Hippocampal formation (tissue), 2 donors: ENCODE data around the gene GABRB1.

Experiments used
- DNase-seq, 2 donors: peaks; one replicate each; lab custom pipeline; 2025; lab: John Stamatoyannopoulos, UW

Gene GABRB1

GRCh38 chr4:47386561-47387235, 355.3 kb downstream of the GABRB1 start:
- DNase-seq = no peak

- DNase-seq = no peak
These were observed 359.2 kb downstream of the GABRB1 start for GRCh38 chr4:47390428-47391125.

GRCh38 chr4:47391256-47391655, 359.9 kb downstream of the GABRB1 start:
- DNase-seq = no peak

- DNase-seq = no peak
These were observed 375.0 kb downstream of the GABRB1 start for GRCh38 chr4:47406408-47406807.

- no peak for DNase-seq
These were observed 378.9 kb downstream of the GABRB1 start for GRCh38 chr4:47410271-47410670.

GRCh38 chr4:47413521-47413920, 382.2 kb downstream of the GABRB1 start:
- no peak for DNase-seq

- no peak for DNase-seq
These were observed 384.4 kb downstream of the GABRB1 start for GRCh38 chr4:47415719-47416118.

GRCh38 chr4:47418147-47418546, 386.8 kb downstream of the GABRB1 start:
- no peak for DNase-seq

- DNase-seq = no peak
These were observed 387.9 kb downstream of the GABRB1 start for GRCh38 chr4:47419296-47419695.

- no peak for DNase-seq
These were observed 394.3 kb downstream of the GABRB1 start for GRCh38 chr4:47425628-47426027.

- no peak for DNase-seq
These were observed 396.6 kb downstream of the GABRB1 start for GRCh38 chr4:47427935-47428334.

- no peak for DNase-seq
These were observed 401.4 kb downstream of the GABRB1 start for GRCh38 chr4:47432749-47433148.

- no peak for DNase-seq
These were observed 403.6 kb downstream of the GABRB1 start for GRCh38 chr4:47434931-47435330.

- no peak for DNase-seq
These were observed 411.6 kb downstream of the GABRB1 start for GRCh38 chr4:47442980-47443379.

GRCh38 chr4:47444031-47444430, 412.7 kb downstream of the GABRB1 start:
- DNase-seq = no peak

GRCh38 chr4:47451657-47452056, 420.3 kb downstream of the GABRB1 start:
- no peak for DNase-seq

GRCh38 chr4:47462799-47463234, 431.4 kb downstream of the GABRB1 start:
- DNase-seq = no peak

GRCh38 chr4:47463235-47463956, 432.0 kb downstream of the GABRB1 start, which contains the start of gene COMMD8:
Gene COMMD8 (minus strand): TSS chr4:47463702. CDS start chr4:47463651, 51 bp downstream.
- peak; percentile 93 to 94 for DNase-seq

GRCh38 chr4:47465004-47465403, 433.6 kb downstream of the GABRB1 start:
- no peak for DNase-seq

- no peak for DNase-seq
These were observed 434.9 kb downstream of the GABRB1 start for GRCh38 chr4:47466056-47466785.

- DNase-seq = no peak
These were observed 437.5 kb downstream of the GABRB1 start for GRCh38 chr4:47468706-47469365.

- no peak for DNase-seq
These were observed 438.6 kb downstream of the GABRB1 start for GRCh38 chr4:47469951-47470350.
